ENCODE results near the gene LYPD6B.

- no peak for TF ChIP-seq POLR2A (IDR thresholded peaks at IDR 0.05)
- no peak for TF ChIP-seq CTCF (IDR thresholded peaks at IDR 0.05)
- no peak for TF ChIP-seq EP300 (IDR thresholded peaks at IDR 0.05)
These were observed 21.3 kb downstream of the LYPD6B start for GRCh38 chr2:149059822-149060221.

Measured in ovary (tissue), 3 donors.